GM21360 (cell line): ENCODE measurements around the gene NEURL1.
A peak's percentile ranks its signal among the peaks of the same experiment; 100 is the strongest.
"Not testable (repeated sequence)": the region's sequence is repeated elsewhere in the genome, so short reads cannot be mapped to it uniquely, and the experiment has no call there.

Experiments
- ATAC-seq: cut with Tn5 transposase; IDR thresholded peaks from one replicate; pipeline ENCODE4 v1.9.1; 2021; ENCODE audit warnings: mild to moderate bottlenecking, moderate library complexity; ENCODE audit not compliant: unreplicated experiment

The NEURL1 gene

GRCh38 chr10:103459615-103460014 is 33.9 kb upstream of the NEURL1 start:
- no peak for ATAC-seq

- no peak for ATAC-seq
Measured at GRCh38 chr10:103463499-103463898, 30.0 kb upstream of the NEURL1 start.

GRCh38 chr10:103465411-103466179 is 27.9 kb upstream of the NEURL1 start:
- ATAC-seq: no peak

- no peak for ATAC-seq
Measured at GRCh38 chr10:103466734-103467133, 26.8 kb upstream of the NEURL1 start.

GRCh38 chr10:103467406-103467805 is 26.1 kb upstream of the NEURL1 start:
- peak; percentile 33 for ATAC-seq

GRCh38 chr10:103469201-103469600 is 24.3 kb upstream of the NEURL1 start:
- no peak for ATAC-seq

GRCh38 chr10:103470761-103471653 is 22.5 kb upstream of the NEURL1 start:
- ATAC-seq: peak; percentile 56

GRCh38 chr10:103472005-103472404 is 21.5 kb upstream of the NEURL1 start:
- peak; percentile 26 for ATAC-seq

- ATAC-seq: no peak
Measured at GRCh38 chr10:103473261-103473671, 20.2 kb upstream of the NEURL1 start.

GRCh38 chr10:103474077-103474476 is 19.4 kb upstream of the NEURL1 start:
- no peak for ATAC-seq

GRCh38 chr10:103475437-103475836 is 18.1 kb upstream of the NEURL1 start:
- ATAC-seq: no peak

- no peak for ATAC-seq
Measured at GRCh38 chr10:103476046-103476768, 17.3 kb upstream of the NEURL1 start.

GRCh38 chr10:103478671-103479070 is 14.8 kb upstream of the NEURL1 start:
- no peak for ATAC-seq

- no peak for ATAC-seq
Measured at GRCh38 chr10:103479135-103479534, 14.4 kb upstream of the NEURL1 start, which contains the start of gene CALHM3. Gene CALHM3, minus strand, starts transcription at chr10:103479240. Its CDS starts 208 bp downstream, at chr10:103479032.

- no peak for ATAC-seq
Measured at GRCh38 chr10:103480521-103480920, 13.0 kb upstream of the NEURL1 start.

- peak; percentile 53 for ATAC-seq
Measured at GRCh38 chr10:103481974-103482531, 11.5 kb upstream of the NEURL1 start.

GRCh38 chr10:103486635-103487409 is 6.7 kb upstream of the NEURL1 start:
- ATAC-seq: not testable (repeated sequence)

- no peak for ATAC-seq
Measured at GRCh38 chr10:103487410-103487708, 6.1 kb upstream of the NEURL1 start.

GRCh38 chr10:103490986-103491314 is 2.6 kb upstream of the NEURL1 start:
- ATAC-seq: peak; percentile 14

- ATAC-seq: no peak
Measured at GRCh38 chr10:103491729-103492364, 1.7 kb upstream of the NEURL1 start.
